GM12864 (cell line): Measurements from ENCODE around the gene CTRB2.
"Not testable (repeated sequence)": the region's sequence is repeated elsewhere in the genome, so short reads cannot be mapped to it uniquely, and the experiment has no call there.

Experiments used
- DNase-seq: peaks from one replicate; pipeline ENCODE4 v3.0.0-alpha.2; 2011; ENCODE audit warnings: low read depth
- H3K4me3 ChIP-seq: 2 replicates; pipeline ENCODE4 v1.5.1; 2011; ENCODE audit warnings: mild to moderate bottlenecking, low read depth, low read length, control low read depth
- TF ChIP-seq, protein P1 (sequence below): IDR thresholded peaks from 2 replicates; pipeline ENCODE4 v1.5.1; 2011; ENCODE audit warnings: low read depth, mild to moderate bottlenecking, moderate library complexity, low read length, control low read depth, inconsistent platforms; ENCODE audit errors: missing control alignments

Gene CTRB2

DNA sequence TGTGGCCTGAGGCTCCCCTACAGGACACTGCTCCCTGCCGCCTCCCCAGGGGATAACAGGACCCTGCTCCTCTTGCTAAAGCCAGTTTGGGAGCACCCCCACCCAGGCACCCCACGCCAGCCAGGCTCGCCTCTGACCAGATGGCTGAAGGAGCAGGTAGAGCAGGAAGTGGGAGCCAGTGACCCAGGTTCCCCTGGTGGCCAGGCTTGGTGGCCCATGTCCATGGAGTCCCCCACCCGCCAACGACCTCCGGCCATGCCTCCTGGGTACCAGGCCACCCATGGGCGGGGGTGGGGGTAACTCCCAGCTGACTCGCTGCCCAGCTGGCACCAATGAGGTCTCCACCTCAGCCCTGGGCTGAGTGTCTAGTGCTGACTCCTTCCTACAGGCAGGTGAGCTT is 34.5 kb upstream of the CTRB2 start:
- DNase-seq = no peak

DNA sequence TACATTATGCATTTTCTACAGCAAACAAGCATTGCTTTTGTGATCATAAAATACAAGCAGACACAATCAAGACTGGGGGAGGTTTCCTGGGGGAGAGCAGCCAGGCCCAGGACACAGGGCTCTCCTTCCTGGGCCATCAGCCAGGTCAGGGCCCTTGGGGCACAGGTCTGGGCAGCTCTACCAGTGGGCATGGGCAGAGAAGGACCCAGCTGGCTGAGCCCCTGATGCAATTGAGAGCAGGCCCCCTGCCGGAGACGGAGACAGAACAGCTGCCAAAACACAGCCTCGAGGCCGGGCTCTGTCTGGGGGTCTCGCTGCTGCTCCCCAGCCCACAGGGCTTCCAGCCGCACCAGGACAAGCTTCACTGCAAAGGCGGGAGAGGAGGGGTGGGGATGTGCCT is 33.7 kb upstream of the CTRB2 start:
- DNase-seq, H3K4me3 ChIP-seq: not testable (repeated sequence)

More for the DNA sequence above, 34.5 kb upstream of the CTRB2 start:
- H3K4me3 ChIP-seq = no peak overlapping the region
- TF ChIP-seq, protein P1, sequence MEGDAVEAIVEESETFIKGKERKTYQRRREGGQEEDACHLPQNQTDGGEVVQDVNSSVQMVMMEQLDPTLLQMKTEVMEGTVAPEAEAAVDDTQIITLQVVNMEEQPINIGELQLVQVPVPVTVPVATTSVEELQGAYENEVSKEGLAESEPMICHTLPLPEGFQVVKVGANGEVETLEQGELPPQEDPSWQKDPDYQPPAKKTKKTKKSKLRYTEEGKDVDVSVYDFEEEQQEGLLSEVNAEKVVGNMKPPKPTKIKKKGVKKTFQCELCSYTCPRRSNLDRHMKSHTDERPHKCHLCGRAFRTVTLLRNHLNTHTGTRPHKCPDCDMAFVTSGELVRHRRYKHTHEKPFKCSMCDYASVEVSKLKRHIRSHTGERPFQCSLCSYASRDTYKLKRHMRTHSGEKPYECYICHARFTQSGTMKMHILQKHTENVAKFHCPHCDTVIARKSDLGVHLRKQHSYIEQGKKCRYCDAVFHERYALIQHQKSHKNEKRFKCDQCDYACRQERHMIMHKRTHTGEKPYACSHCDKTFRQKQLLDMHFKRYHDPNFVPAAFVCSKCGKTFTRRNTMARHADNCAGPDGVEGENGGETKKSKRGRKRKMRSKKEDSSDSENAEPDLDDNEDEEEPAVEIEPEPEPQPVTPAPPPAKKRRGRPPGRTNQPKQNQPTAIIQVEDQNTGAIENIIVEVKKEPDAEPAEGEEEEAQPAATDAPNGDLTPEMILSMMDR = no peak

- no peak overlapping the region for H3K4me3 ChIP-seq
- TF ChIP-seq, protein P1 = no peak
- no peak for DNase-seq
Measured at GRCh38 chr16:75239542-75240122, 32.7 kb upstream of the CTRB2 start.

DNA sequence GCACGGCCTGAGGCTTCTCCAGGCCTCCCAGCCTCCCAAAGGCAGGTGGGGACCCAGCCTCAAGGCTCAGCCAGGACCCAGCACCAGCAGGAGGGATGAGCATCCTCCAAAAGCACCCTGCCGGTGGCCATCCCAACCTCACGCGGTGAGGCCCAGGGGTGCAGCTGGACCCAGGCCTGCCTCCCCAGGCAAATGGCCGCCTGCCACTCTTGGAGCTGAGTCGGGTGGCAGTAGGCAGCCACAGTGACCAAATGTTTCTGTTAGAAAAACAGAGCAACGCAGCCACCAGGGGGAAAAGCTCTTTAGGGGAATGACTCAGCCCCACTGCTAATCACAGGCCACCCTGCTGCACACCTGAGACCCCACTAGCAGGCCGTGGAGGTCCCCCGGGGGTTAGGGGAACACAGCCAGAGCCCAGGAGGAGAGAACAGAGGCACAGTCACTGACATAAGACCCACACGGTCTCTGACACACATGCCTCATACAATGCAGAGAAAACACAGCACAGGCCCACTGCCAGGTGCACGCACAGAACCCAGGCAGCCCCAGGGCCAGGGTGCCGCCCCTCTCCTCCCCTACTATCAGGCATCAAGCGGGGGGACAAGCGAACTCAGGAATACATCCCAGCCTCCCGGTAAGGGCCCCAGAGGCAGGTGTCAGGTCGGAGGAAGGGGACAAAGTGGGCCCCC is 32.0 kb upstream of the CTRB2 start:
- no peak overlapping the region for H3K4me3 ChIP-seq
- TF ChIP-seq, protein P1 = no peak
- no peak for DNase-seq

DNA sequence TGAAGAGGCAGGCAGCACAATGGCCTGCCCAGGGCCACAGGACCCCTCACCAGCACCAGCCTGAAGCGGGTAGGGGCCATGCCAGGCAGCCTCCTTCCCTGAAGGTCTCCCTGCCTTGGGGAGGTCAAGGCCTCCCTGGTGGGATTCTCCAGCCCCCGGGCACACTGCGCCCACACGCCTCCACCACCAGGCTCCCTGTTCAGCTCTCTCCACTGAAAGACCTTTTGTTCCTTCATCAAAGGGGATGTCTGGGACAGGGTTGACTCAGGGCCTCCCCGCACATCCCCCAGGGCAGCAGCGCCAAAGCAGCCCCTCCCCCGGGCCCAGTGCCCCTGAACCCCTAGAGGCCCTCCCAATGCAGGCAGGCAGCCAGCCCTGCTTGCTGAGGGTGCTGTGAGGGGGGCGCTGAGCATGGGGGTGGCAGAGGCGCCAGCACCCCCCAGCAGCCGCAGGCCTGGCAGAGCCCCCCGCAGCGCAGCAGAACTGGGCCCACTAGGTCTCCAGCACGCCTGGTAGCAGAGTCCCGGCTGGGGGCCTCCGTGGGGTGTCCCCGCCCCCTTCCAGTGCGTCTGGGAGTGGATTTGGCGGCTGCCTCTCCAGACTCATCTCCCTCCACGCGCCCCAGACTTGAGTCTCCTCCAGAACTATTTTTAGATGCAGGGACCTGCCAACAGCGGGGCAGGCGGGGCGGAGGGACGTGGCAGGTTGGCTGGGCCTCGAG is 31.3 kb upstream of the CTRB2 start:
- TF ChIP-seq, protein P1 = no peak
- no peak overlapping the region for H3K4me3 ChIP-seq
- DNase-seq = no peak

DNA sequence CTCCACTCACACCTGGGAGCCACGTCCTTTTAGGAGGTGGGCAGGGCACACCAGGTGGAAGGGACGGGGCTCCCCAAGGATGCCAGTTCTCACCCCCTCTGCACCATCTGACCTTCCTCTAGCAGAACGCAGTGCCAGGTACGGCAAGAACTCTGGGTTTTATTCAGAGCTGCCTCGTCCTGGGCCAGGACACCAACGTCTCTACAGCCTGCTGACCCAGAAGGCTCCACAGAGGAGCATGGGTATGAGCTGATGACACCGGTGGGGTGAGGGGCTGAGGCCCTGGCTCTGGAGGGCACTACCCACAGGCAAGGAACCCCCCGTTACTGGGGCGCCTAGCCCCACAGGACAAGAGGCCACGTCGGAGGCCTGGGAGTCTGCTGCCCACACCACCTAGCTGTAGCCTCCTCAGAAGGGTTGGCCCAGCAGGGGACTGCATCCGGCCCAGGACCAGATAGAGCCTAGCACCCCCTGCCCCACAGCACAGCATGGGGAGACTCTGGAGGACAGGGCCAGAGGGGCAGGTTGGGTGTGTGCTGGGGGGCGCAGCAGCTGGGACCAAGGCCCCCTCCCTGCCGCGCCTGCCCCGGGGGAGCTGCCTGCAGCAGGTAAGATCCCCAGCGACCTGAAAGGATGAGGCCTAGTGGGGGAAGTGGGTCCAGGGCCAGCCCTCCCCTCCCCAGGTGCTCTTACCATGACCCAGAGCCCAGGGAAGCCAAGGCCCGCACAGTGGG is 30.6 kb upstream of the CTRB2 start:
- no peak overlapping the region for H3K4me3 ChIP-seq
- TF ChIP-seq, protein P1 = no peak
- DNase-seq = no peak

GRCh38 chr16:75236736-75237397 is 29.9 kb upstream of the CTRB2 start:
- no peak for DNase-seq
- TF ChIP-seq, protein P1 = no peak
- no peak overlapping the region for H3K4me3 ChIP-seq
